ENCODE measurements around the gene CDH22. TPM values are rescaled to one million over a fixed set of nuclear protein-coding genes. Genes with fewer than 3 reads are reported as not detected.

The CDH22 gene
- total RNA-seq, 1 donor from 2014 or later: 1.7 TPM

DNA sequence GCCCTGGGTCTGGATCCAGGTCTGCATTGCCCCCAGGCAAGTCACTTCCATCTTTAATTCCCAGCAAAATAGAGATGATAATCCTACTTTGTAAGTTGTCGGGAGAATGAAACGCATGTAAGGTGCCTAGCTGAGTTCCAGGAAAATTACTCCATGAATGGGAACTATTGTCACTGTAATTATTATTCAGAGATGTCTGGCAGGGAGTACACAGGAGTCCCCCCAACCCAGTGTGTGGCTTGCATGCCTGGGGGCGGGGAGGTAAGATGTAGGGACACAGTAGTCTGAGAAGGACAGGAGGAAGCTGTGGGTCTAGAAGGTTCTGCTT is 104.8 kb downstream of the CDH22 start:
- intact Hi-C loops (cut with DNase I): no loop called here
- no peak overlapping the region for H3K27ac ChIP-seq
- H3K4me3 ChIP-seq: no peak overlapping the region
- no peak for TF ChIP-seq POLR2AphosphoS5 (IDR thresholded peaks at IDR 0.05; ENCODE audit: insufficient read depth in 1 of 2, low read depth in 1 of 2)
- TF ChIP-seq POLR2A (IDR thresholded peaks at IDR 0.05): no peak
- TF ChIP-seq, protein P1, sequence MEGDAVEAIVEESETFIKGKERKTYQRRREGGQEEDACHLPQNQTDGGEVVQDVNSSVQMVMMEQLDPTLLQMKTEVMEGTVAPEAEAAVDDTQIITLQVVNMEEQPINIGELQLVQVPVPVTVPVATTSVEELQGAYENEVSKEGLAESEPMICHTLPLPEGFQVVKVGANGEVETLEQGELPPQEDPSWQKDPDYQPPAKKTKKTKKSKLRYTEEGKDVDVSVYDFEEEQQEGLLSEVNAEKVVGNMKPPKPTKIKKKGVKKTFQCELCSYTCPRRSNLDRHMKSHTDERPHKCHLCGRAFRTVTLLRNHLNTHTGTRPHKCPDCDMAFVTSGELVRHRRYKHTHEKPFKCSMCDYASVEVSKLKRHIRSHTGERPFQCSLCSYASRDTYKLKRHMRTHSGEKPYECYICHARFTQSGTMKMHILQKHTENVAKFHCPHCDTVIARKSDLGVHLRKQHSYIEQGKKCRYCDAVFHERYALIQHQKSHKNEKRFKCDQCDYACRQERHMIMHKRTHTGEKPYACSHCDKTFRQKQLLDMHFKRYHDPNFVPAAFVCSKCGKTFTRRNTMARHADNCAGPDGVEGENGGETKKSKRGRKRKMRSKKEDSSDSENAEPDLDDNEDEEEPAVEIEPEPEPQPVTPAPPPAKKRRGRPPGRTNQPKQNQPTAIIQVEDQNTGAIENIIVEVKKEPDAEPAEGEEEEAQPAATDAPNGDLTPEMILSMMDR (IDR thresholded peaks at IDR 0.05): no peak
- H3K27me3 ChIP-seq: no peaks in the 10 kb centered on the region
- H3K4me1 ChIP-seq: peaks cover 11% of the 10 kb centered on the region
- H3K9me3 ChIP-seq: no peaks in the 10 kb centered on the region
- no peaks in the 10 kb centered on the region for H3K36me3 ChIP-seq
- DNase-seq (ENCODE audit: extremely low spot score in 2 of 2): no peak

DNA sequence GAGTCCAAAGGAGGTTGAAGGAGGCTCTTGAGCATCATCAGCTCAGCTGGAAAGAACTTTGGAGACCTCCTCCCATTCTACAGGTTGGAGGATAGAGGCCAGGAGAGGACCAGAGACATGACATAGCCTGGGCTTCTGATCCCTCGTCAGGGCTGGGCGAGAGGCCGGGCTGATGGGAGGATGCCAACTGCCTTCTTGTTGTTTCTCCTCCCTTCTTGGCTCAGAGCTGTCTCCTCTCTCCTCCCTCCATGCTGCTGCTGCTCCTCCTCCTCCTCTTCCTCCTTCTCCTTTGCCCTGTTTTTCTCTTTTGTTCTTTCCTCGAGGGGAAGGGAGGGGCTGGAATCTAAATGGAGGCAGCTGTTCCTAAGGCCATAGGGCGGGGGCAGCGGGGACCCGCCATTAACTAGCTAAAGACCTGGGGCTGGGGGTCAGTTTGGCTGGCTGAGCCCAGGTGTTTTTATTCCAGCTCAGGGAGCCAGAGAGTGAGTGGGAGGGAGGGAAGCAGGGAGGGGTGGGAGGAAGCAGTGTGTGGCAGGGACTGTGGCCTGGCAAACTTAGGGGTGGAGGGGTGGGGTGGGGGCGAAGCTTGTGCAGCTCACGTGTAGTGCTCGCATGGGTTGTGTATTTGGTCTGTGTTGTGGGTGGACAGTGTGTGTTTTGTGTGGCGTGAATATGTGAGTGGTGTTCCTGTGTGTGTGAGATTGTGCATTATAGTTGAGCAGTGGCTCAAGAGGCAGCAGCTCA is 105.4 kb downstream of the CDH22 start:
- Histone ChIP-seq H3K4me1 (peaks cover 11% of the 10 kb centered on the region), H3K4me3 (no peak overlapping the region), H3K36me3 (no peaks in the 10 kb centered on the region), H3K27ac (no peak overlapping the region), H3K9me3 (no peaks in the 10 kb centered on the region), H3K27me3 (no peaks in the 10 kb centered on the region)
- TF ChIP-seq, protein P1 (IDR thresholded peaks at IDR 0.05): no peak
- no peak for TF ChIP-seq POLR2A (IDR thresholded peaks at IDR 0.05)
- no peak for TF ChIP-seq POLR2AphosphoS5 (IDR thresholded peaks at IDR 0.05; ENCODE audit: insufficient read depth in 1 of 2, low read depth in 1 of 2)
- intact Hi-C loops (cut with DNase I): no loop called here
- DNase-seq (ENCODE audit: extremely low spot score in 2 of 2): no peak

DNA sequence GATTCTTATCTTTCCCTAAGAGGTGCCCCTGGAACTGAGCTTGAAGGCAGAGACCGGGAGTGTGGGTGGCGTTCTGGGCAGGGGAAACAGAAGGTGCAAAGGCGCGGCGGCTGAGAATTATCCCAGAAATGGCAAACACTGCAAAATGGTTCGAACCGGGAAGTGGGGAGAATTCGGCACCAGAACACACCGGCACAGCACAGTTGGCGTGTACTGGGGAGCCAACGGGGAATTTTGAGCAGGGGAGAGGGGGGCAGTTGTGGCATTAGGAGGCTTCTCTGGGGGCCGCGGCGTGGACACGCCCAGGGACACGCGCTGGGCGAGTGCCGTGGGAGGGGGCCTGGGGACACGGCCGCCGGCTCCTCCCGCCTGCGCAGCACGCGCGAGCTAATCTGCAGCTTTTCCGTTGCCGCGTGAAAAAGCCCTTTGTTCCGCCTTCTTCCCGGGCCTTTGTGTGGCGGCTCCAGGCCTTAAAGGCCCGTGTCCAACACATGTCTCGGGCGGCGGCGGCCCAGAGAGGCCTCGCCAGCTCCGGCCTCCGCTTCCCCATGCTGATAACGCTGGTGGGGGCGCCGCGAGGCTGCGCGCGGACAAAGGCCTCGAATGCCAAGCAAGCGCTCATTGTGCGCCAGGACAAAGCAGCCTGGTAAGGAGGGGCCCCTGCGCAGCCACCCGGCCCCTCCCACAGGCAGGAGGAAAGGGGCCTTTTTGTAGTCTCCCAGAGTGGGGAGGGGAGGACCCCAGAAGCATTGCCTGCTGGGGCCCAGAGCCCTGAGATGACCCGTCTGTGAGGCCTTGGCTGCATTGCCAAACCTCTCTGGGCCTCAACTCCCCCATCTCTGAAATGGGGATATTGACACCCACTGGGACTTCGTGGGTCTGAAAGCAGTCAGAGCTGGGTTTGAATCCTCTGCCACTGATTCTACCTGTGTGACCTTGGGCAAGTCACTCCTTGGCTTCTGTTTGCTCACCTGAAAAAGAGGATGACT is 107.4 kb downstream of the CDH22 start:
- TF ChIP-seq POLR2A (IDR thresholded peaks at IDR 0.05) (no peak), POLR2AphosphoS5 (IDR thresholded peaks at IDR 0.05; ENCODE audit: insufficient read depth in 1 of 2, low read depth in 1 of 2) (no peak)
- TF ChIP-seq, protein P1 (IDR thresholded peaks at IDR 0.05): no peak
- H3K4me3 ChIP-seq: no peak overlapping the region
- H3K4me1 ChIP-seq: peaks cover 11% of the 10 kb centered on the region
- no peaks in the 10 kb centered on the region for H3K9me3 ChIP-seq
- H3K36me3 ChIP-seq: no peaks in the 10 kb centered on the region
- H3K27ac ChIP-seq: no peak overlapping the region
- H3K27me3 ChIP-seq: no peaks in the 10 kb centered on the region
- DNase-seq (ENCODE audit: extremely low spot score in 2 of 2): no peak
- intact Hi-C loops (cut with DNase I): no loop called here

DNA sequence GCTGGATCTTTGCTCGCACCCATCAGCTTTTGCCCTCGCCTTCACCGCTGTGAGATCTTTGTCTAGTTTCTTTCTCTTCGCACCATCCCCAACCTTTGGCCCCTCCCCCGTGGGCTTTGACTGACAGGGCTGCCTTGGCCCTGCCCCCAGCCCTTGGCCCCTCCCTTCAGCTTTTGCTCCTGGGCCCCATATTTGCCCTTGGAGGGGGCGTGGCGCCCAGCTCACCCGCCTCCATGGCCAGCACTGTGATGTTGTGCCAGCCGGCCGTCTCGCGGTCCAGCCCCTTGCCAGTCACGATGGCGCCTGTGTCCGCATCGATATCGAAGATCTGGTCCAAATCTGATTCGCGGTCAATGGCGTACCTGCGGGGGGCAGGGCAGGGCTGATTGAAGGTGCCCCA is 109.1 kb downstream of the CDH22 start:
- Histone ChIP-seq H3K4me1 (peaks cover 11% of the 10 kb centered on the region), H3K27me3 (no peaks in the 10 kb centered on the region)
- no peak for TF ChIP-seq POLR2AphosphoS5 (IDR thresholded peaks at IDR 0.05; ENCODE audit: insufficient read depth in 1 of 2, low read depth in 1 of 2)
- TF ChIP-seq, protein P1 (IDR thresholded peaks at IDR 0.05): no peak
- no peak for TF ChIP-seq POLR2A (IDR thresholded peaks at IDR 0.05)

More for the DNA sequence above, 109.1 kb downstream of the CDH22 start:
- Histone ChIP-seq H3K36me3 (no peaks in the 10 kb centered on the region), H3K27ac (no peak overlapping the region), H3K9me3 (no peaks in the 10 kb centered on the region), H3K4me3 (no peak overlapping the region)
- DNase-seq (ENCODE audit: extremely low spot score in 2 of 2): no peak
- intact Hi-C loops (cut with DNase I): no loop called here
